ENCODE data around the gene GREM2.

The GREM2 gene

DNA sequence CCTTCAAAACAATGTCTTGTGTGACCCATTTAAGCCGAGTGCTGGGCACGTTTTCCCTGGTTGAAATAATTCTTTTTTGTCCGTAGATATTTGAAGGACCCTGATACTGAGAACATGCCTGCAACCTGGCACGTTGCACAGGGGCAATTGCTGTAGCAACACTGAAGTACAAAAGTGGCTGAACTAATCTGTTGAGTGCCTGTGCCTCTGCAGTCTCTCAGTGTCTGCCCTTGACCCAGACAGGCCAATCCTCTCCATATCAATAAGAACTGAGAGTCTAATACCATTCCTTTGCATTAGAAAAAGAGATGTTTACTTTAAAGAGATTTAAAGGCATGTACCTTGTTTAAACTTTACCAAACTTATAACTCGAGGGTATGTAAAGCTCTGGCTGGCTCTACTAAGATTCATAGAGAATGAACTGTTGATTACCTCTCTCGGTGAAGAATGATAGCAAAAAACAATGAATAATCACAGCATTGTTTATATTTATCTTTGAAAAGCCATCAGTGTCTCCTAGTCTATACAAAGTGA, 2.4 kb downstream of the GREM2 start:
- DNase-seq = no peak

DNA sequence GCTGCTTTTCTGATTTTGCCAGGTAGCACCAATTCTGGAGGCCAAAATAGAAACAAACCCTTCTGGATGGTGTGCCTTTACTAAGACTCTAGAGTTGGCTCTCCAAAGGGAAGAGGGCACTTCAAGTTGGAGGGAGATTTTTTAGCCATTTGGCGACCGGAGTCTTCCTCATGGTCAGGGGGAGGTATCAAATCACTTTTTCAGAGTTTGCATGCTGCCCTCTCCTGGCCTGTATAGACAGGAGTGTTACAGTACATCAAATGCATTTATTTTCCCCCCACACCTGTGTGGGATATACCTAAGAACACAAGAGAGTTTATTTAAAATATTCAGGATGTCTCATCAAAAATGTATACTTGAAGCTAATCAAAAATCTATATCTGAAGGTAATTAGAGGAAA, 3.2 kb downstream of the GREM2 start:
- peak; percentile 37 for DNase-seq

- DNase-seq = no peak
Measured at GRCh38 chr1:240607006-240607405, 4.9 kb downstream of the GREM2 start.

GRCh38 chr1:240602189-240602588, 9.8 kb downstream of the GREM2 start:
- no peak for DNase-seq

DNA sequence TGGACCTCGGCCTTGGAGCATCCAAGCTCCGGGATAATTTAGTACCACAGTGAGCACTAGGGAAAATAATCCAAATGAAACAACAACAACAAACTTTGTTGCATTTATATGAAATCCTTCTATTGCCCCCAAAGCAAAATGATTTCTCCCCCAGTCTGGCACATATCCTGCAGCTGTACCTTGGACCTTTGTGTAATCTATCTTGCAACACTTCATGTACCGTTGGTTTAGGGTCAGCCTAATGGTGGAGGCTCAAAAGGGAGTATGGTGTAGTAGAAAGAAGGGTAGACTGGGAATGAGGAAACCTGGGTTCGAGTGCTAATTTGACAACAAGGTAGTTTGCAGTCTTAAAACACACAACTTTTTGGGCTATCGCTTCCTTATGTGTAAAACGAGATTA, 12.1 kb downstream of the GREM2 start:
- no peak for DNase-seq

- DNase-seq = no peak
Measured at GRCh38 chr1:240599299-240599698, 12.7 kb downstream of the GREM2 start.

- no peak for DNase-seq
Measured at GRCh38 chr1:240598216-240599001, 13.5 kb downstream of the GREM2 start.

DNA sequence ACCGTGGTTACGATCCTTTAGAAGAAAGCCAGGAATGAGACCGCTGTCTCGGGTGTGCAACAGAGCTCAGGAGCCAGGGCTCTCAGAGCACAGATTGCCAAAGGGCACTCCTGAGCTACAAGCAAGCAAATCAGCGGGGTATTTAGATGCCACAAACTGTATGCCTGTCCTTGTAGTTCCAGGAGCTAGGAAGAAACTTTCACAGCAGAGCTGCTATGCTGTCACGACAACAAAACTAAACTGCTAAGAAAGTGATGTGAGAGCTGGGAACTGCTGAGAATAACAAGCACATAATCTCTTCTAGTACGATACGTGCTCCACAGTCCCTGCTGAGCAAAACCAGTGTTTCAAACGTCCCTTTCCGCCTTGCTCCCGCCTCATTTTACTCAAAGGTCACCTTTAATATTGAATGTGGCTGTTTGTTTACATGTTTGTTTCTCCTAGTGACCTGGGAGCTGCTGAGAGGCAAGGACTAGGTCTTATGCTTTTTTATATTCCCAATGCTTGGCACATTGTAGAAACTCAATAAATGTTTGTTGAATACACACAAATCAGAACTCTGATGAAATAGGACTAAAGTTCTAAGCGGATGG, 14.7 kb downstream of the GREM2 start:
- no peak for DNase-seq

GRCh38 chr1:240595476-240595875, 16.5 kb downstream of the GREM2 start:
- no peak for DNase-seq

- no peak for DNase-seq
Measured at GRCh38 chr1:240591564-240591963, 20.4 kb downstream of the GREM2 start.

- DNase-seq = no peak
Measured at GRCh38 chr1:240591078-240591477, 20.9 kb downstream of the GREM2 start.

- DNase-seq = no peak
Measured at GRCh38 chr1:240589585-240590110, 22.3 kb downstream of the GREM2 start.

DNA sequence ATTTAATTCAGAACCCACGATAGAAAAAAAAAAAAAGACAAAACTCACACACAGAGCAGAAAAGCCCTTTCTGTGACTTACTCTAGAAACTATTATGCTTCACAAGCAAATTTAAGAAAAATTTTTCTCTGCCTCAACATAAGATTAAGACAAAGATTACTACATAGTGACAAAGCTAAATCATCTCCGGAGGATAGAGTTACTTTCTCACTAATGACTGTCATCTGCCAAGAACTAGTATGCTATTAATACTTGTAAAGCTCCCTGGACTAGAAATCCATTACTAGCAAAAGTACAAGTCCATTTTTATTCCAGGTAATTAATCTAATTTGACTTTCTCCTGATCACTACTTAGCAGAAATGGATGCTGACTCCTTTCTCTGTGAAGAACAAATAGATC, 25.9 kb downstream of the GREM2 start:
- DNase-seq = no peak

- no peak for DNase-seq
Measured at GRCh38 chr1:240582953-240583352, 29.0 kb downstream of the GREM2 start.

DNA sequence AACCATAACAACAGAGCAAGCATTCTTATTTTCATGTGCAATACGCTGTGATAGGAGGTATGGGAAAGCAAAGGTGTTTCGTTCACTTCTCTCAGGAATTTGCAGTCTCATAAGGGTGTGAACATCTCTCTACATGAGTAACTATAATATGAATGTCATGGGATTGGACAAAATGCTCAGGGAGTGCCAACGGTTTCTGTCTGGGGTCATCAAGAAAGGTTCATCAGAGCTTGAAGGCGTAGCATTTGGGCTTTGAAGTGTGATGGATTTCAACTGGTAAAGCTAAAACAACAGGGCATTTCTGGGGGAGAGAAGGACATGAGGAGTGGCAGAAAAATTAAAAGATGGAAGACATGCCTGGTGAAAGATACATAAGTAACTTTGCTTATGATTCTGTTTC, 32.4 kb downstream of the GREM2 start:
- DNase-seq = no peak

DNA sequence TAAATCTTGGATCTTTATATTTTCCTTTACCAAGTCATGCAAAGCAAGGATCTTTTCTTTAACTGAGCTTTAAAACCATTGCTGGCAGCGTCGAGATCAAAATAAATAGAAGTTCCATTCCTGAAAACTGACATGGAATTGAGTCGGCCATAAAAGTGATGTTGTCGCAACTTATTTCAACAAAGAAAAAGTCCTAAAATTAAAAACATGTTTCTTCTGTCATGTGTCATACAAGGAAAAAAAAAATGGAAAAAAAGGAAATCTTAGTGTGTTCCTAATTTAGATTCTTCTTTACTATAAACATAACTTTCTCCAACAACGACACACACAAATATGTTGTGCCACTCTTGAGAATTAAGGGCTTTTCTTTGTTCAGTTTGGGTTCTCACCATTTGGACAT, 34.9 kb downstream of the GREM2 start:
- DNase-seq = no peak

- DNase-seq = peak; percentile 79
Measured at GRCh38 chr1:240575981-240576662, 35.8 kb downstream of the GREM2 start.

- DNase-seq = no peak
Measured at GRCh38 chr1:240572328-240572727, 39.6 kb downstream of the GREM2 start.

GRCh38 chr1:240571782-240572181, 40.2 kb downstream of the GREM2 start:
- DNase-seq = no peak

GRCh38 chr1:240567066-240567465, 44.9 kb downstream of the GREM2 start:
- no peak for DNase-seq

DNA sequence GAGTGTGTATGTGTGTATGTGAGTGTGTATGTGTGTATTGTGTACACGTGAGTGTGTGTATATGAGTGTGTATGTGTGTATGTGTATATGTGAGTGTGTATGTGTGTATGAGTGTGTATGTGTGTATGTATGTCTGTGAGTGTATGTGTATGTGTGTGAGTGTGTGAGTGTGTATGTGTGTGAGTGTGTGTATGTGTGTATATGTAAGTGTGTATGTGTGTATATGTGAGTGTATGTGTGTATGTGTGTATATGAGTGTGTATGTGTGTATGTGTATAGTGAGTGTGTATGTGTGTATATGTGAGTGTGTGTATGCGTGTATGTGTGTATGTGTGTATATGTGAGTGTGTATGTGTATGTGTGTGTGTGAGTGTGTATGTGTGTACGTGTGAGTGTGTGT, 49.2 kb downstream of the GREM2 start:
- DNase-seq = no peak

- DNase-seq = no peak
Measured at GRCh38 chr1:240562111-240562590, 49.8 kb downstream of the GREM2 start.

DNA sequence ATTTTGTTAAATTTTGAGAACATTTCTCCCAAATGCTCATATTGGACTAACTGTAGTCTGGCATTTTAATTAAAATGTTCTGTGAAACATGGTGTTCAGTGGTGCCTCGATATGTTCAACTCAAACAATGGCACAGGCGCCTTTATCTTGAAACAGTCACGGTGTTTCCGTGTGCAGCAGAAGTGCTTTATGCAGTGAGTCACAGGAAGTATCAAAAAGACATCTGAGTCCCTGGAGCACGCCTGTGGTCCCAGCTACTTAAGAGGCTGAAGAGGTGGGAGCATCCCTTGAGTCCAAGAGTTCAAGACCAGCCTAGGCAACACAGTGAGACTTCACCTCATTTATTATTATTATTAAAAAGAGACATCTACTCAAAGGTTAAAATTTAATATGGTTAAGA, 52.2 kb downstream of the GREM2 start:
- no peak for DNase-seq

DNA sequence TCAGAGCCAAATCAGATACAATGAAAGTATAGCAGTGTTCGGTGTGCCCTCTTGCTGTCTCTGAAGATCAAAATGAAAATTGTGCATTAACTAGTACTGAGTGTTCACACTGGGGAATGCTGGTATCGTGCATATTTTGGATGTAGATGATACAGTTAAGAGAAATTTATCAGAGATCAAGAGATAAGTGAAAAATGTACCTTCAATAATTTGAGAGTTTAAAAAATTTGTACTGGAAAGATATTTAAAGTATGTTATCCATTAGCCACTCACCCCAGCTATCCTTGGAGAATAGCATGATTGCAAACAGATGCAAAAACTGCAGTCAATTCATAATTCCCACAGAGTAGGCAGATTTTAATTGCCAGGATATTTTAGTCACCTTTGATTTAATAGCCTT, 56.4 kb downstream of the GREM2 start:
- no peak for DNase-seq

All from CD4-positive, alpha-beta T cell treated with Interleukin-21 for 1 hour (primary cell).